HG03097 (cell line): ENCODE results near the gene BRF1.
"Not testable (repeated sequence)": the region's sequence is repeated elsewhere in the genome, so short reads cannot be mapped to it uniquely, and the experiment has no call there.

Source experiments
- ATAC-seq: cut with Tn5 transposase; IDR thresholded peaks from one replicate; pipeline ENCODE4 v1.9.1; 2021; ENCODE audit not compliant: unreplicated experiment, low FRiP score

Gene BRF1

GRCh38 chr14:105333020-105333490, 32.3 kb upstream of the BRF1 start:
- ATAC-seq: no peak

GRCh38 chr14:105332350-105332874, 31.6 kb upstream of the BRF1 start:
- ATAC-seq: no peak

- ATAC-seq: no peak
Observed at GRCh38 chr14:105331575-105332349, 31.0 kb upstream of the BRF1 start.

- no peak for ATAC-seq
Observed at GRCh38 chr14:105330491-105330895, 29.7 kb upstream of the BRF1 start.

- ATAC-seq: no peak
Observed at GRCh38 chr14:105329411-105330150, 28.8 kb upstream of the BRF1 start.

- ATAC-seq: no peak
Observed at GRCh38 chr14:105328678-105329390, 28.0 kb upstream of the BRF1 start.

- no peak for ATAC-seq
Observed at GRCh38 chr14:105328070-105328677, 27.4 kb upstream of the BRF1 start.

- not testable (repeated sequence) for ATAC-seq
Observed at GRCh38 chr14:105327695-105328045, 26.9 kb upstream of the BRF1 start.

GRCh38 chr14:105326891-105327694, 26.3 kb upstream of the BRF1 start:
- ATAC-seq: no peak

- ATAC-seq: no peak
Observed at GRCh38 chr14:105326568-105326867, 25.7 kb upstream of the BRF1 start.

GRCh38 chr14:105325716-105326567, 25.1 kb upstream of the BRF1 start:
- ATAC-seq: no peak

GRCh38 chr14:105325303-105325702, 24.5 kb upstream of the BRF1 start:
- no peak for ATAC-seq

- ATAC-seq: no peak
Observed at GRCh38 chr14:105324871-105325270, 24.1 kb upstream of the BRF1 start.

GRCh38 chr14:105324080-105324778, 23.4 kb upstream of the BRF1 start:
- no peak for ATAC-seq

- no peak for ATAC-seq
Observed at GRCh38 chr14:105323663-105324062, 22.9 kb upstream of the BRF1 start.

GRCh38 chr14:105322791-105323556, 22.2 kb upstream of the BRF1 start:
- no peak for ATAC-seq

GRCh38 chr14:105317546-105317945, 16.7 kb upstream of the BRF1 start:
- ATAC-seq: no peak

GRCh38 chr14:105316968-105317510, 16.2 kb upstream of the BRF1 start:
- no peak for ATAC-seq
